Aorta (tissue), 5 donors: Measurements from ENCODE around the gene GRID2. TPM values are rescaled to one million over a fixed set of nuclear protein-coding genes. Genes with fewer than 3 reads are reported as not detected.

ENCODE experiments used
- ATAC-seq: fragments of 200-7000 bp; cut with Tn5 transposase; one replicate; pipeline ENCODE4 v1.9.1; 2022; ENCODE audit warnings: moderate library complexity; ENCODE audit not compliant: low FRiP score
- DNase-seq, 2 donors: peaks; one replicate each; pipeline ENCODE4 v3.0.0-alpha.2; 2020
- H3K27ac ChIP-seq, 2 donors: one replicate each; pipeline ENCODE4 v1.5.1; 2013; ENCODE audit warnings: low read length in 2 of 2, mild to moderate bottlenecking in 2 of 2, moderate library complexity in 2 of 2, control low read depth in 1 of 2, inconsistent platforms in 1 of 2, low read depth in 1 of 2
- H3K27me3 ChIP-seq, 2 donors: one replicate each; pipeline ENCODE4 v1.6.1; 2013; ENCODE audit warnings: control low read depth in 1 of 2, low read length in 1 of 2, mild to moderate bottlenecking in 1 of 2, moderate library complexity in 1 of 2; ENCODE audit not compliant: insufficient read depth in 2 of 2, control insufficient read depth in 1 of 2
- H3K36me3 ChIP-seq, 2 donors: one replicate each; pipeline ENCODE4 v1.6.1; 2013; ENCODE audit warnings: control low read depth in 1 of 2, low read length in 1 of 2, mild to moderate bottlenecking in 1 of 2; ENCODE audit not compliant: insufficient read depth in 2 of 2, control insufficient read depth in 1 of 2
- H3K4me1 ChIP-seq, 2 donors: one replicate each; pipeline ENCODE4 v1.6.1; 2013; ENCODE audit warnings: low read length in 2 of 2, control low read depth in 1 of 2, mild to moderate bottlenecking in 1 of 2, moderate library complexity in 1 of 2; ENCODE audit not compliant: insufficient read depth in 2 of 2, control insufficient read depth in 1 of 2
- H3K4me3 ChIP-seq, 2 donors: one replicate each; pipeline ENCODE4 v1.5.1; 2013; ENCODE audit warnings: low read length in 2 of 2, control low read depth in 1 of 2, mild to moderate bottlenecking in 1 of 2
- H3K9me3 ChIP-seq: one replicate; pipeline ENCODE4 v1.6.1; 2013; ENCODE audit warnings: mild to moderate bottlenecking, low read length; ENCODE audit not compliant: control insufficient read depth
- WGBS, 2 donors: extraction: QIAGEN DNeasy Blood & Tissue Kit; methylation state at CpG; one replicate each; pipeline ENCODE4 v1.1.7; 2013; 5-methylcytosine and 5-hydroxymethylcytosine counted together
- intact Hi-C, 2 donors: fragments of 100-400 bp; cut with DNase I; formaldehyde crosslinking; loops; one replicate each; pipeline versions ENCODE4 v1.14.2 to v1.15.0; 2022
- polyA plus RNA-seq, 2 donors: library from polyadenylated mRNA; stranded (reverse); fragments of 200-250 nt; gene quantifications; one replicate each; pipeline ENCODE4 v1.2.3, GENCODE V29; 2013
- total RNA-seq, 2 donors: library from RNA; stranded (reverse); fragmentation: NEBNext Ultra II Directional; extraction: Animal tissue kit (Norgen Biotek cat#: 25700); gene quantifications; one replicate each; pipeline ENCODE4 v1.2.1, GENCODE V29; 2021
- donor health status: healthy with polysubstance abuse.
- donor health status: Bipolar disorder and iron deficiency.
- donor health status: DM: no; HTN: no; CAD: no.
- donor health status: DM: no; HTN: no; CAD: no.
- donor health status: DM: yes; HTN: yes; CAD: no.

Gene GRID2
- total and polyA plus RNA-seq, 4 donors: 0.13 to 0.18 TPM; not detected in 2

GRCh38 chr4:92514627-92515026 is 210.9 kb downstream of the GRID2 start:
- no peak for ATAC-seq
- 92 to 100% methylated on average over 1 of the region's 1 CpG for WGBS, 2 donors
- intact Hi-C loops: no loop called here
- Histone ChIP-seq H3K4me1 (no peaks in the 10 kb centered on the region), H3K27me3 (no peaks in the 10 kb centered on the region), H3K9me3 (no peaks in the 10 kb centered on the region), H3K36me3 (no peaks in the 10 kb centered on the region), H3K27ac (no peak overlapping the region), H3K4me3 (no peak overlapping the region)
- DNase-seq: no peak

- Histone ChIP-seq H3K27ac (no peak overlapping the region), H3K4me3 (no peak overlapping the region), H3K4me1 (no peaks in the 10 kb centered on the region), H3K9me3 (no peaks in the 10 kb centered on the region), H3K36me3 (no peaks in the 10 kb centered on the region), H3K27me3 (no peaks in the 10 kb centered on the region)
- DNase-seq: no peak
- 76 to 81% methylated on average over 6 of the region's 6 CpGs for WGBS, 2 donors
- ATAC-seq: no peak
- intact Hi-C loops: no loop called here
Measured at GRCh38 chr4:92516450-92516849, 212.7 kb downstream of the GRID2 start.

- Histone ChIP-seq H3K4me3 (no peak overlapping the region), H3K36me3 (no peaks in the 10 kb centered on the region), H3K27ac (no peak overlapping the region), H3K4me1 (no peaks in the 10 kb centered on the region), H3K27me3 (no peaks in the 10 kb centered on the region), H3K9me3 (no peaks in the 10 kb centered on the region)
- intact Hi-C loops: no loop called here
- DNase-seq (no peak), ATAC-seq (no peak)
- WGBS, 2 donors: 95 to 96% methylated on average over 3 of the region's 3 CpGs
Measured at GRCh38 chr4:92519727-92520126, 216.0 kb downstream of the GRID2 start.

GRCh38 chr4:92520563-92520962 is 216.8 kb downstream of the GRID2 start:
- H3K4me1 ChIP-seq: no peaks in the 10 kb centered on the region
- H3K36me3 ChIP-seq: no peaks in the 10 kb centered on the region
- ATAC-seq (no peak), DNase-seq (no peak)
- 85 to 95% methylated on average over 2 of the region's 2 CpGs for WGBS, 2 donors
- no peaks in the 10 kb centered on the region for H3K9me3 ChIP-seq
- H3K4me3 ChIP-seq: no peak overlapping the region
- intact Hi-C loops: no loop called here
- no peak overlapping the region for H3K27ac ChIP-seq
- H3K27me3 ChIP-seq: no peaks in the 10 kb centered on the region

- DNase-seq (no peak), ATAC-seq (no peak)
- no peaks in the 10 kb centered on the region for H3K36me3 ChIP-seq
- no peak overlapping the region for H3K27ac ChIP-seq
- H3K27me3 ChIP-seq: no peaks in the 10 kb centered on the region
- H3K4me3 ChIP-seq: no peak overlapping the region
- no peaks in the 10 kb centered on the region for H3K9me3 ChIP-seq
- 84 to 94% methylated on average over 2 of the region's 2 CpGs for WGBS, 2 donors
- intact Hi-C loops: no loop called here
- no peaks in the 10 kb centered on the region for H3K4me1 ChIP-seq
Measured at GRCh38 chr4:92521941-92522340, 218.2 kb downstream of the GRID2 start.

DNA sequence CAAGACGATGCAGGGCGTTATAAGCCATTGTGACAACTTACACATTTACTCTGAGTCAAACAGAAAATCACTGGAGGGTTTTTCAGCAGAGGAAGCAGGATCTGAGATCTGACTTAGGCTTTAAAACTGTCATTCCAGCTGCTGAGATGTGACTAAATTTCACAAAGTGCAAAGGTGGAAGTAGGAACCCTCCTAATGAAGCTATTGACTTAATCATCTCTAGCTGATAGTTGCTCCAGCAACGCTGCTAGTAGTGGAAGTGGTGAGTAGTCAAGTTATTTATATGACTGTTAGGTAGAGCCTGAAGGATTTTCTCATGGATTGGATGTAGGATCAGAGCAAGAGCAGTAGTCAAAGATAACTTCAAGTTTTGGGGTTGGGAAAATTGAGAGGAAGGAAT is 218.6 kb downstream of the GRID2 start:
- H3K4me3 ChIP-seq: no peak overlapping the region
- WGBS, 2 donors: 78 to 82% methylated on average over 3 of the region's 3 CpGs
- H3K4me1 ChIP-seq: no peaks in the 10 kb centered on the region
- intact Hi-C loops: no loop called here
- ATAC-seq (no peak), DNase-seq (no peak)
- H3K27ac ChIP-seq: no peak overlapping the region
- no peaks in the 10 kb centered on the region for H3K27me3 ChIP-seq
- H3K9me3 ChIP-seq: no peaks in the 10 kb centered on the region
- no peaks in the 10 kb centered on the region for H3K36me3 ChIP-seq

DNA sequence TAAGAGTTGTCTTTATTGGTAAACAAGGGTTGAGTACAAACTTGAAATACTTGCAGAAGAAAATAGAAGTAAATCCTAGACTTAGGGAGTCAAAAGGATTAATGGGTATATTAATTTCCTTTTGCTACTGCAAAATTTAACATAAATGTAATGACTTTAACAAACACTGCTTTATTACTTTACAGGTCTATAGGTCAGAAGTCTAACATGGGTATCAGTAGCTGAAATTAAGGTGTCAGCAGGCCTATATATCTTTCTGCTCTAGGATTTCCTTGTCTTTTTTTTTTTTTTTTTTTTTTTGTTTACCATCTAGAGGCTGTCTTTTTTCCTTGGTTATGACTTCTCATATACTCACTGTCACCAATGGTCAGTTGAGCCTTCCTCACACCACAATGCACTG is 220.4 kb downstream of the GRID2 start:
- no peaks in the 10 kb centered on the region for H3K4me1 ChIP-seq
- intact Hi-C loops: no loop called here
- no peaks in the 10 kb centered on the region for H3K27me3 ChIP-seq
- no peak for DNase-seq
- no peak overlapping the region for H3K4me3 ChIP-seq
- ATAC-seq: no peak
- no peaks in the 10 kb centered on the region for H3K9me3 ChIP-seq
- no peaks in the 10 kb centered on the region for H3K36me3 ChIP-seq
- no peak overlapping the region for H3K27ac ChIP-seq

DNA sequence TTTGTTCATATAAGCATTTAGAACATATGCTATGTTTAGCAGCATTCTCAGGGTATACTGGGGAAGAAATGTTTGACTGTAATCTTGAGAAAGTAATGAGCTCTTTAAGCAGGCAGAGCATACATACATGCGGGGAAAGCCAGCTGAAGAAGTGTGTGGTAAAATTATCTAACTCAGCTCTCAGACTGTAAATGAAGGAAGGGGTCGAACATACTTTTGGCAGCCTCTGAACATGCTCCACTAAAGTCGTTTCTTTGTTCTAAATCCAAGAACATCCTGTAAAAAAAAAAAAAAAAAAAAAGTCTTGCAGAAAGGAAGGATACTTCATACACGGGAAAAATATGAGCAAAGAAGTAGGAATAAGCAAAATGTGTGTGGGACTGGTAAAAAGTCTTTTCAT is 224.8 kb downstream of the GRID2 start:
- H3K4me3 ChIP-seq: no peak overlapping the region
- ATAC-seq (no peak), DNase-seq (no peak)
- no peaks in the 10 kb centered on the region for H3K36me3 ChIP-seq
- no peaks in the 10 kb centered on the region for H3K9me3 ChIP-seq
- intact Hi-C loops: no loop called here
- WGBS, 2 donors: 42 to 51% methylated on average over 4 of the region's 4 CpGs
- no peaks in the 10 kb centered on the region for H3K4me1 ChIP-seq
- no peaks in the 10 kb centered on the region for H3K27me3 ChIP-seq
- no peak overlapping the region for H3K27ac ChIP-seq

- ATAC-seq: no peak
- 85 to 92% methylated on average over 2 of the region's 2 CpGs for WGBS, 2 donors
- H3K27me3 ChIP-seq: no peaks in the 10 kb centered on the region
Measured at GRCh38 chr4:92529510-92529909, 225.7 kb downstream of the GRID2 start.

More at GRCh38 chr4:92529510-92529909, 225.7 kb downstream of the GRID2 start:
- Histone ChIP-seq H3K36me3 (no peaks in the 10 kb centered on the region), H3K4me3 (no peak overlapping the region), H3K9me3 (no peaks in the 10 kb centered on the region), H3K27ac (no peak overlapping the region), H3K4me1 (no peaks in the 10 kb centered on the region)
- intact Hi-C loops: no loop called here
- no peak for DNase-seq
